Embryonic facial prominence (tissue), 1 donor: ENCODE data around the gene TCAF1.
A peak's percentile ranks its signal among the peaks of the same experiment; 100 is the strongest.

Experiments used
- DNase-seq: peaks from one replicate; pipeline ENCODE4 v3.0.0-alpha.2; 2016; ENCODE audit errors: extremely low spot score

TCAF1 gene

DNA sequence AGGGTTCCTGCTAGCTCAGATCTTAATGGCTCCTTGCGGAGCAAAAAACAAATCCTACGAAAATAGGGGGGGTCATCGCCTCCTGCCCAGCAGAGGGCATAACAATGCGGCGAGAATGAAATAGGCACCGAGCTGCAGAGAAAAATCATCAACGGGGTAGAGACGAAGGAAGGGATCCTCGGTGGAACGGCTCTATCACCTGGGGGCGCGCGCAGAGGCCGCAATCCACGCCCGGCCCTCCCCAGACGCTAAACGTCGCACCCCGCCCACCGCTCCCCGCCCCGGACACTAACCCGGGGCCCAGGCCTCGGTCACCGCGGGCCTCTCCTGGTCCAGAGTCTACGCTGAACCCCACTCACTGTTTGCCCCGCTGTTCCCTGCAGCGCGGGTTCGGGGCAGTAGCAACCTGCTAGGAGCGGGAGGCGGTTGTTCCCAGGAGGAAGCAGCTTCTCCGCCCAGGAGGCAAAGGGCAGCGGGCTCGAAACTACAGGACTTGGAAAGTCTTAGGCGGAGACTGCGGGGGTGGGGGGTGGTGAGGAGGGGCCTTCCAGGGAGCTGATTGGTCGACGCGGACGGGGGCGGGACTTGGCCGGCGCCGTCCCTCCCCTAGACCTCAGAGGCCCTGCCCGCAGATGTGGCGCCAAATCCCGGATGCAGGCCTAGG, at the start of gene TCAF1:
Gene TCAF1, minus strand, starts transcription at position 509 of the 664 bp plus-strand sequence. CDS start 25,568 bp downstream, outside the sequence.
- peak; percentile 87 for DNase-seq

- DNase-seq = no peak
Measured at GRCh38 chr7:143948733-143949132, 46.8 kb upstream of the TCAF1 start.

DNA sequence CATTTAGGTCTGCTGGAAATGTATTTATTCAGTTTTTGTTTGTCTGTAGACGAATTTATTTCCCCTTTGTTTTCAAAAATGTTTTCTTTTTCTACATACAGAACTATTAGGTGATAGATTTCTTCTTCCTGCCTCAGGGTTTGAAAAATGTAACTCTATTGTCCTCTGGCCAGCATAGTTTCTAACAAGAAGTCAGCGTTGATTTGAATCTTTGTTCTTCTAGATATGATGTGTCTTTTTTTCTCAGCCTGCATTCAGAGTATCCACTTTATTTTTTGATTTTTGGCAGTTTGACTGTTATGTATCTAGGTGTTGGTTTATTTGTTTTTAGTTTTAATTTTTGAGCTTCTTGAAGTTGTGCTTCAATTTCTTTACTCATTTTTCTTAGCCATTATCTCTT, 45.1 kb upstream of the TCAF1 start:
- DNase-seq = no peak

GRCh38 chr7:143945423-143945822, 43.4 kb upstream of the TCAF1 start:
- DNase-seq = no peak

GRCh38 chr7:143938379-143939243, 36.6 kb upstream of the TCAF1 start:
- DNase-seq = no peak

DNA sequence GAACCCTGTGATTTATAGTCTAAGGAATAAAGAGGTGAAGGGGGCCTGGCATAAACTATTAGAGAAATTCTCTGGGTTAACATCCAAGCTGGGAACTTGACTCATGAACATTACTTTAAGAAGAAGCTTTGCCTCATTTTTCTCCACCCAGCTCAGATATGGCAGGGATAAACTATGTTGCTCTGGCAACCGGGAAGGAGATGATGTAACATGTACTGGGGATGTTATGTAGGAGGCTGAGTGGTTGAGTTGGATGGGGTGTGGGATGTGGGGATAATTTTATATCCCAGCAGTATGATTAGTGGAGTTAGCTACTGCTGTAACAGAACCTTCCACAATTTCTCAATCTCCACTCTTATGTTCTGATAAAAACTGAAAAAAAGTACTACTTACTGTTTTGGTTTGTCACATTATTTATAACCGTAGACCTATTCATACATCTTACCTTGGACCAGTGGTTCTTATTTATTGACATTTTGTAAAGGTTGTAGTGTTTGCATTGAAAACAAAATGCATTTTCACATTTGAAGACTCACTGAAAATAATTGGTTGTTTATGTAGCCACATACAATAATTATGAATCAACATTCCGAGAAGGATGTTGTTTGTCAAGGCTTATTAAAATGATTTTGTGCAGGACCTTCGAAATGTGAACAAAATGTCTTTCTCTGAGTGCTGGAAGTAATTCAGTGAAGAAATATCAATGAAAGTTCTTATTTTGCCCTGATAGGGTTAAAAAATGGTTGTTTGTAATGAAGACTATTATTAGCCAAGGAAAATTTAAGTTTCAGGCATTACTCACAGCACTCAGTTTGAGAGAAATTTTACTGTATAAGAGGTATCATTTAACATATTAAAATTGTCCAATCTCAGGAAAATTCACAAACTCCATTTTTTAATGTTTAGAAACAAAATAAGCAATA, 34.4 kb upstream of the TCAF1 start:
- no peak for DNase-seq

- no peak for DNase-seq
Measured at GRCh38 chr7:143934526-143935325, 32.8 kb upstream of the TCAF1 start, which contains the start of gene OR2F2. TSS of gene OR2F2 (plus strand) at chr7:143935233. CDS start at chr7:143935233, 0 bp downstream.

DNA sequence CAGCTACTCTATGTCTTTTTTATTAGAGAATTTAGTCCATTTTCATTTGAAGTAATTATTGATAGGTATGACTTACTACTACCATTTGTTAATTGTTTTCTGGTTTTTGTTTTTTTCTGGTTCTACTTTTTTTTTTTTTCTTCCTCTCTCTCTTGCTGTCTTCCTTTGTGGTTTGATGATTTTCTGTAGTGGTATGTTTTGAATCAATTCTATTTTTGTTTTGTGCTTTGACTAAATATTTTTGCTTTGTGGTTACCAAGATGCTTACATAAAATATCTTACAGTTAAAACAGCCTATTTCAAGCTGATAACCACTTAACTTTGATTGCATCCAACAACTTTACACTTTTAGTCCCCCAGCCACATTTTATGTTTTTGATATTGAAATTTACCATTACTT, 29.8 kb upstream of the TCAF1 start:
- DNase-seq = no peak

- no peak for DNase-seq
Measured at GRCh38 chr7:143929224-143929920, 27.4 kb upstream of the TCAF1 start.

DNA sequence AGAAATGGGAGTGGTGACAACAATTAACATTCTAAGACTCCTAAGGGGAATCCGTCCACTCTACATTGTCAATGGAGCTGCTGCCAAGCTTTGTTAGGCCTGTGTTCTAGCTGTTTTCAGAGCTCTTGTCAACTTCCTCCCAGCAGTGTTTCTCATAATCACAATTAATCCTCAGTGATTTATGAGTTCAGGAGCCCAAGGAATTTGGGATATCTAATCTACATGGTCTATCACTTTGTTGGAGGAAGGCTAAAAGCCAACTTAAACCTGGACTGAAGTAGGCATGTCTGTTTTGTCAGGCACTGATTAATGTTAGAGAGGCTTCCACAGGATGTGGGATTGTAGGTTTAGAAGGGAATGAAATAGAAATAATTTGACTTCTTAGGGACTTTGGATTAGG, 22.9 kb upstream of the TCAF1 start:
- DNase-seq = no peak

DNA sequence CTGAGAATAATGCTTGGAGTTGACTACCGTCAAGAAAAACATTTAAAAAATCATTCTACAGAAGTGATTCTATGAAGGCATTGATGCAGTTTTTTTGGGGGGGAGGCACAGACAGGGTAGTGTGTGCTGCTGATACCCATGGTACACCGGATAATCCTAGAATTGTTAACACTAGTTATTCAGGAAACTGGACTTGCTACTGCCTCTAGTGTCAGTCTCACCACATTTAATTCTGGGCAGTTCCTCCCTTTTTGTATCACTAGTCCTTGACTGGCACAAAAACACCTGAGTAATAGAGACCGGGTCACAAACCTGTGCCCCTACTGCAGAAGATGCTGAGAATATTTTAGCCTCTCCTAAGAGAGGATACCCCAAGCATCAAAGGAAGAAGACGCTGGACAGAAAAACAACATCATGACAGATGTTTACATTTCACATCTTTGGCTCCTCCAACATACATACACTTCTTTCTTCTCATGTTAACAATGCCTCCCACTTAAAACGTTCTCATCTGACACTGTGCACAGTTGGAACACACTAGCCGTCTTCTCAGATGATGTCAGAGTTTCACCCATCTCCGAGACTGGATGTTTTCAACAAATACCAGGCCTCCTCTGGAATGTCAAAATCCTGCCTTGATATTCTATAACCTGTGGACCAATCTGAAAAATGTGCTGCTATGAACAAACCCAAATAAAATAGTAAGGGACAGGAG, 13.1 kb upstream of the TCAF1 start:
- no peak for DNase-seq

DNA sequence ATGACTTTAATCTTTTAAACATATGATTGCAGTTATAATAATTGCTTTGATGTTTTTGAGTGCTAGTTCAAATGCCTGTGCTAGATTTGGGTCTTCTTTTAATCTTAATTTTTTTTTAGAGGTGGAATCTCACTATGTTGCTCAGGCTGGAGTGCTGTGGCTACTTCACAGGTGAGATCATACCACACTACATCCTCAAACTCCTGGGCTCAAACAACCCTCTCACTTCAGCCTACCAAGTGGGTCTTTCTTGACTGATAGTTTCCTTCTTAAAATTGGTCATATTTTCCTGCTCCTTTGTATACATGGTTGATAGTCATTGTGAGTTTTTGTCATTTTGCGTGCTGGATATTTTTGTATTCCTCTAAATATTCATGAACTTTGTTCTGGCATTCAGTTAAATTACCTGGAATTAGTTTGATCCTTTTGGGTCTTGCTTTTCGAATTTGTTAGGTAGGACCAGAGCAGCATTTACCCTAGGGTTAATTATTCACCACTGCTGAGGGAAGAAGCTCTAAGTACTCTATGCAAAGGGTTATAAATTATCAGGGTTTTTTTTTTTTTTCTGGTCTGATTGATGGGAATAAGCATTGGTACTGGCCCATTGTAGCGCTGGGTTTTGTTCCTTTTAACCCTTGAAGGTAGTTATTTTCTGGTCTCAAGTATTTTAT, 12.1 kb upstream of the TCAF1 start:
- no peak for DNase-seq

DNA sequence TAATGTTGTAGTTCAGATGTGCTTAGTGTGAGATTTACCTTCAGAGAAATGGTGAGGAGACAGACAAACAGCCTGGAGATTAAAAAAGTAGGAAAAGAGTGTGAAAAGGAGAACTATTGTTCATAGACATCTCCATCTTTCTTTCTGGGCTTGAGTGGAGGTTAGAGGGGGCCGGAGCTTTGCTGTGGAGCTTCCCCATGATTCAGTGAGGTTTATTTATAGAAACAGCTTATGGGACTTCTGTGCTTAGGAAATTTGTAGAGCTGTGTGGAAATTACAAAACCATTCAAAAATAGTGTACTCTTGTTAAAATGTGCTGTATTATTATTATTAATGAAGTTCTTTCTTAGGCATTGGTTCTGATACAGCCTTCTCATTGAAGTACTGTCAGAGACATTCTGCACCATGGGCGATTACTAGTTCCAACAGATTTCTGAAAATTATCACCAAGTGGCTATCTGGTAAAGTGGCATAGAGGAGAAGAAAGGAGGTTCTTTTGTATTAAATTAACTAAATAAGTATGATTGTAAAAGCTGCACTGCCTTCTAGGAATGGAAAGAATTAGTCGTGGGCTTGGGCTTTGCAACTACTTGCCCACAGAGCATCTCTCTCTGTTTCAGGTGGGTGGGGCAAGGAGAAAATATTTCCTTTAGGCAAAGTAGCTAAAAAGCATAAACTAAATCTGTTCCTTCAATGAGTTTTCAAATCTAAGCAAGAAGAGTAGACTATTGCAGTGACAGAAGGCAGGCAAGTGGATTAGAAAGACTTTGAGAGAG, 8.7 kb upstream of the TCAF1 start:
- DNase-seq = no peak

DNA sequence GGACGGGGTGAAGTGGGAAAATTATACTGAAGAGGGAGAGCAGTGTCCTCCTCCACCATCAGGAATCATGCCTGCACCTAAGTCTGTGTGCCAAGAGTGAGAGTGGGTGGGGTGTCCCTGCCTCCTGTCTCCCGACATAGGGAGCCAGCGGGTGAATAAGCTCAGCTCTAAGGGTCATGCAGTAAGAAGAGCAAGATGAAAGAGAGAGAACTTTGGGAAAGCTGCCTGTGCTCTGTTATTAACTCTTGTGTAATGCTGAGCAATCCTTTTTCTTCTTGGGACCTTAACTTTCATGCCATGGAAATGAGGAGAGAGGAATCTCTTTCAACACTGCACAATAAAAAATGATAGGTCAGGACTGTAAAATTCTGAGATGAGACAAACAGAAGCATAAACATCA, 7.9 kb upstream of the TCAF1 start:
- DNase-seq = no peak

- DNase-seq = no peak
Measured at GRCh38 chr7:143908120-143908519, 6.1 kb upstream of the TCAF1 start.

GRCh38 chr7:143906895-143907294, 4.9 kb upstream of the TCAF1 start:
- DNase-seq = no peak

- DNase-seq = no peak
Measured at GRCh38 chr7:143906151-143906550, 4.2 kb upstream of the TCAF1 start.

DNA sequence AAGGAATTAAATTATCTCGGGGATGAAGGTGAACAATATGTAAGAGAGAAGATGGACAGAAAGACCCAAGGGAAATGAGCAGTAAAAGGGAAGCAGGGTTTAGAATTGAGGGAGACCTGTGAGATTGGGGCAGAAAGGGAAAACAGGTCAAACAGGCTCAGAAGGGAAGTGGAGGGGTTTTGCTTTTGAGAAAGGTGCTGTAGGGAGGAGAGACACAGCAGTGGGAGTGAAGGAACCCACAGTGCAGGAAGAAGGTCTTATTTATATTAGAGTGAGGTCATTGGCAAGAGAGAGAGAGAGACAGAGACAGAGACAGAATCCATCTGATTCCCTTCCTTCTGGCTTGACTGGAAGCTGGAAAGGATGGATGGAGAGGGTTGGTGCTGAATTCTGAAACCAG, 3.5 kb upstream of the TCAF1 start:
- DNase-seq = no peak
